Measurements from ENCODE around the gene DTNBP1. TPM values are rescaled to one million over a fixed set of nuclear protein-coding genes. Genes with fewer than 3 reads are reported as not detected.

Gene DTNBP1
- polyA plus RNA-seq, 1 experiment: 19.1 TPM

DNA sequence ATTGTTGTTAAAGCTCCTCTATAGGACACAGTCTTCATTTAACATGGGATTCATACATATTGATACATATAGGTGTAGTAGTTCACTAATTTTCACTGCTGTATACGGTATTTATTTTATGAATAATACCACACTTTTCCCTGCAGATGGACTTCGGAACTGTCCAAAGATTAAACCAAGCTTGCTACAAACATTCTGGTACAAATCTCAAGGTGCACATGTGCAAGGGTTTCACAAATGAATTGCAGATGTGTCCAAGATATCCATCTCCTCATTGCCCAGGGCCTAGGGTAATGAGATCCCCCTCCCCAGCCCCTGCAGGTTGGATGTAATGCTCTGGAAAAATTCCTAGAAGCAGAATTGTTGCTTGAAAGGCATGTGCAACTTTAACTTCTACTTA lies 31.4 kb downstream of the DTNBP1 start:
- H3K4me3 ChIP-seq (ENCODE audit: low read depth, low read length): no peak overlapping the region
- DNase-seq (ENCODE audit: low read depth): no peak
- no peaks in the 10 kb centered on the region for H3K27me3 ChIP-seq (ENCODE audit: control insufficient read depth, insufficient read depth, low read length)
- TF ChIP-seq CTCF (IDR thresholded peaks at IDR 0.05; ENCODE audit: insufficient read depth, low read depth, low read length): no peak
- H3K36me3 ChIP-seq (ENCODE audit: control insufficient read depth, insufficient read depth, low read length): no peaks in the 10 kb centered on the region
- POLR2A ChIA-PET: no interaction called here
- CTCF ChIA-PET: interaction anchor here (1.4 kb wide), 1 partner anchor 9 kb away, joined by 3 read pairs; no protein-coding TSS in a partner anchor

DNA sequence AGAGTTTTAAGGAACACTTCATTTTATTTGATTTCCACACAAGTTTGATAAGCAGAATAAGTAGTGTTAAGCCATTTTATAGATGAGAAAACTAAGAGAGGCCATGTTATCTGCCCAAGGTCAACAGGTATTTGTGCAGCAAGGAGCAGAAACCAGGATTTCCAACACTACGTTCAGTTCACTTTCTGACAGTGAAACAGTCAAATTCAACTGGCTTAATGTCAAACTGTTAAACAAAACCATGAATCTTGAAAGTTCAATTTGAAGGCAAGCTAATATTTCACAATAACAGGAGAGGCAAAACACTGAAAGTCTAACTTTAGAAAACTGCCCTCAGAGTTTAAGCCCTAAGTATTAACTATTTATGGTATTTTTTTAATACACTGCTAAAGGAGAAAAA lies 32.6 kb downstream of the DTNBP1 start:
- DNase-seq (ENCODE audit: low read depth): no peak

GRCh38 chr6:15629487-15629886 lies 33.3 kb downstream of the DTNBP1 start:
- Histone ChIP-seq H3K4me3 (ENCODE audit: low read depth, low read length) (no peak overlapping the region), H3K27me3 (ENCODE audit: control insufficient read depth, insufficient read depth, low read length) (no peaks in the 10 kb centered on the region), H3K36me3 (ENCODE audit: control insufficient read depth, insufficient read depth, low read length) (no peaks in the 10 kb centered on the region)
- ChIA-PET CTCF (no interaction called here), POLR2A (no interaction called here)
- DNase-seq (ENCODE audit: low read depth): no peak
- TF ChIP-seq CTCF (IDR thresholded peaks at IDR 0.05; ENCODE audit: insufficient read depth, low read depth, low read length): no peak

More for the DNA sequence above, 32.6 kb downstream of the DTNBP1 start:
- Histone ChIP-seq H3K4me3 (ENCODE audit: low read depth, low read length) (no peak overlapping the region), H3K36me3 (ENCODE audit: control insufficient read depth, insufficient read depth, low read length) (no peaks in the 10 kb centered on the region), H3K27me3 (ENCODE audit: control insufficient read depth, insufficient read depth, low read length) (no peaks in the 10 kb centered on the region)
- POLR2A ChIA-PET: no interaction called here
- CTCF ChIA-PET: interaction anchor here (0.7 to 1.4 kb wide), 2 partner anchors 8 to 32 kb away, joined by 3 read pairs; no protein-coding TSS in a partner anchor
- TF ChIP-seq CTCF (IDR thresholded peaks at IDR 0.05; ENCODE audit: insufficient read depth, low read depth, low read length): no peak

DNA sequence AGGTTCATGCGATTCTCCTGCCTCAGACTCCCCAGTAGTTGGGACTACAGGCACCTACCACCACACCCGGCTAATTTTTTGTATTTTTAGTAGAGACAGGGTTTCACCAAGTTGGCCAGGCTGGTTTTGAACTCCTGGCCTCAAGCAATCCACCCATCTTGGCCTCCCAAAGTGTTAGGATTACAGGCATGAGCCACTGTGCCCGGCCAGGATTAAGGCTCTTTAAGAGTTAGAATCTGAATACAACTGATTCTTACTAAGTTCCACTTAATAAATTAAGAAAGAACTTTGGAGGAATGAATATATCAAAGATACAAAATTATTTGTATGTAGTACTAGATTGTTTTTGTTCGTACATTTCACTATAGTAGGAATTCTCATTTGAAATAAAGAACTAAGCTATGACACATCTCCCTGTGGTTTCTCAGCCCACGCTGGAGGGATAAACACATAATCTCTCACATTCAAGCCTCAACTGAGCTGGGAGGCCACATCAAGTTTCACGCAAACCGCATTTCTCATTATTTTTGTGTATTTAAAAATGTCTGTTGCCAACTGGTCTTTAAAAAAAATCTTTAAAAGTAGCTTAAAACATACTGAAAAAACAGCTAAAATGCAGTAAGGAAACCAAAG lies 34.2 kb downstream of the DTNBP1 start:
- ChIA-PET CTCF (interaction anchor here (0.7 kb wide), 1 partner anchor 754 kb away, joined by 3 read pairs; no protein-coding TSS in a partner anchor), POLR2A (interaction anchor here (0.8 kb wide), 1 partner anchor 15 kb away, joined by 3 read pairs; no protein-coding TSS in a partner anchor)
- no peak for TF ChIP-seq CTCF (IDR thresholded peaks at IDR 0.05; ENCODE audit: insufficient read depth, low read depth, low read length)
- H3K27me3 ChIP-seq (ENCODE audit: control insufficient read depth, insufficient read depth, low read length): no peaks in the 10 kb centered on the region
- no peaks in the 10 kb centered on the region for H3K36me3 ChIP-seq (ENCODE audit: control insufficient read depth, insufficient read depth, low read length)
- DNase-seq (ENCODE audit: low read depth): peak; percentile 38
- no peak overlapping the region for H3K4me3 ChIP-seq (ENCODE audit: low read depth, low read length)

- no peak for DNase-seq (ENCODE audit: low read depth)
- CTCF ChIA-PET: no interaction called here
Measured at GRCh38 chr6:15627821-15628220, 35.0 kb downstream of the DTNBP1 start.

More at GRCh38 chr6:15627821-15628220, 35.0 kb downstream of the DTNBP1 start:
- Histone ChIP-seq H3K4me3 (ENCODE audit: low read depth, low read length) (no peak overlapping the region), H3K27me3 (ENCODE audit: control insufficient read depth, insufficient read depth, low read length) (no peaks in the 10 kb centered on the region), H3K36me3 (ENCODE audit: control insufficient read depth, insufficient read depth, low read length) (no peaks in the 10 kb centered on the region)
- TF ChIP-seq CTCF (IDR thresholded peaks at IDR 0.05; ENCODE audit: insufficient read depth, low read depth, low read length): no peak
- POLR2A ChIA-PET: no interaction called here

Data from BJ (cell line).